Heart left ventricle (tissue), 16 donors: ENCODE data around the gene USH1G. TPM values are rescaled to one million over a fixed set of nuclear protein-coding genes. Genes with fewer than 3 reads are reported as not detected.

Experiments
- ATAC-seq, 4 donors: fragments of 200-7000 bp; cut with Tn5 transposase; one replicate each; pipeline ENCODE4 v1.9.1; 2020 to 2022; ENCODE audit warnings: moderate library complexity in 4 of 4, mild to moderate bottlenecking in 3 of 4, moderate number of reproducible peaks in 1 of 4
- DNase-seq, 5 donors: peaks; one replicate each; pipeline ENCODE4 v3.0.0-alpha.2; 2020
- H3K27ac ChIP-seq, 12 donors: fragments of 200-600 bp; sonication (generic) in 4 of 12; one replicate each; pipeline versions ENCODE4 v1.5.0 to v1.8.0; 2016 to 2022; ENCODE audit warnings: mild to moderate bottlenecking in 2 of 12
- H3K27me3 ChIP-seq, 9 donors: fragments of 200-600 bp; sonication (generic) in 2 of 9; one replicate each; pipeline versions ENCODE4 v1.5.1 to v1.8.0; 2016 to 2022; ENCODE audit warnings: mild to moderate bottlenecking in 3 of 9
- H3K36me3 ChIP-seq, 9 donors: fragments of 200-600 bp; sonication (generic) in 2 of 9; one replicate each; pipeline versions ENCODE4 v1.5.0 to v1.8.0; 2018 to 2022; ENCODE audit warnings: mild to moderate bottlenecking in 2 of 9
- H3K4me1 ChIP-seq, 12 donors: fragments of 200-600 bp; sonication (generic) in 4 of 12; one replicate each; pipeline versions ENCODE4 v1.5.0 to v1.8.0; 2016 to 2022; ENCODE audit warnings: mild to moderate bottlenecking in 3 of 12
- H3K4me3 ChIP-seq, 12 donors: fragments of 200-600 bp; sonication (generic) in 4 of 12; one replicate each; pipeline versions ENCODE4 v1.5.0 to v1.8.0; 2017 to 2022; ENCODE audit warnings: mild to moderate bottlenecking in 9 of 12, moderate library complexity in 4 of 12
- H3K9me3 ChIP-seq, 12 donors: fragments of 200-600 bp; sonication (generic) in 4 of 12; one replicate each; pipeline versions ENCODE4 v1.5.0 to v1.8.0; 2016 to 2022; ENCODE audit warnings: mild to moderate bottlenecking in 1 of 12
- POLR2A ChIP-seq, 2 donors: fragments of 450-650 bp; IDR thresholded peaks; one replicate each; pipeline ENCODE4 v1.6.1; 2017; ENCODE audit warnings: antibody characterized with exemption in 2 of 2, mild to moderate bottlenecking in 2 of 2, moderate library complexity in 2 of 2
- WGBS, 4 donors: extraction: QIAGEN DNeasy Blood & Tissue Kit in 2 of 4; methylation state at CpG; one replicate each; pipeline versions ENCODE4 v1.1.5 to v1.1.7; 2013 to 2018; 5-methylcytosine and 5-hydroxymethylcytosine counted together
- intact Hi-C, 10 donors: fragments of 100-400 bp; cut with DNase I; formaldehyde crosslinking; loops; one replicate each; pipeline versions ENCODE4 v1.11.1 to v1.14.2; 2022
- polyA plus RNA-seq, 2 donors: library from polyadenylated mRNA; stranded (reverse); fragments of 200-250 nt; gene quantifications; one replicate each; pipeline ENCODE4 v1.2.3, GENCODE V29; 2013
- total RNA-seq, 9 donors: library from RNA; depleted of rRNA in 2 of 9; stranded (reverse); fragments of >200 nt in 2 of 9; fragmentation: NEBNext Ultra II Directional in 3 of 9; extraction: Animal tissue kit (Norgen Biotek cat#: 25700) in 3 of 9; gene quantifications; one replicate each; pipeline versions ENCODE4 v1.1.0 to v1.2.4, GENCODE V29; 2016 to 2023
- TF ChIP-seq, protein P1 (sequence below), 12 donors: fragments of 200-600 bp; sonication (generic) in 4 of 12; IDR thresholded peaks; one replicate each; pipeline versions ENCODE4 v1.5.0 to v1.8.0; 2018 to 2022; ENCODE audit warnings: antibody characterized with exemption in 12 of 12, mild to moderate bottlenecking in 5 of 12
- donor health status: ischemic (EF 13 %, LVEDD 7.1; RV severe dilation, severe dysfunction).
- donor health status: healthy with polysubstance abuse.
- donor health status: DM: no; HTN: yes; CAD: no.
- donor health status: DM: no; HTN: no; CAD: no.
- donor health status: ischemic (EF 25% LVEDD 6.9; RV normal size, moderate dysfunction).
- donor health status: ischemic (EF 25% LVEDD 5.7; RV mildly dilated, moderate dysfunction).
- donor health status: healthy.
- donor health status: DM: yes; HTN: yes; CAD: no.
- donor health status: ischemic (EF 35%, LVEDD 5.7; RV mildly dilated, moderate dysfunction).
- donor health status: nonischemic (EF 11% LVEDD 7.7; RV severe dilation, severe dysfunction).
- donor health status: DM: yes; HTN: yes; CAD: no.
- donor health status: PGD.
- donor health status: ischemic (EF 29% LVEDD 5.4; RV normal size, mild dysfunction).
- donor health status: nonischemic (EF 23%, LVEDD 6.1; RV moderate dilation, normal function).

Gene USH1G
- total and polyA plus RNA-seq, 11 donors: not detected

DNA sequence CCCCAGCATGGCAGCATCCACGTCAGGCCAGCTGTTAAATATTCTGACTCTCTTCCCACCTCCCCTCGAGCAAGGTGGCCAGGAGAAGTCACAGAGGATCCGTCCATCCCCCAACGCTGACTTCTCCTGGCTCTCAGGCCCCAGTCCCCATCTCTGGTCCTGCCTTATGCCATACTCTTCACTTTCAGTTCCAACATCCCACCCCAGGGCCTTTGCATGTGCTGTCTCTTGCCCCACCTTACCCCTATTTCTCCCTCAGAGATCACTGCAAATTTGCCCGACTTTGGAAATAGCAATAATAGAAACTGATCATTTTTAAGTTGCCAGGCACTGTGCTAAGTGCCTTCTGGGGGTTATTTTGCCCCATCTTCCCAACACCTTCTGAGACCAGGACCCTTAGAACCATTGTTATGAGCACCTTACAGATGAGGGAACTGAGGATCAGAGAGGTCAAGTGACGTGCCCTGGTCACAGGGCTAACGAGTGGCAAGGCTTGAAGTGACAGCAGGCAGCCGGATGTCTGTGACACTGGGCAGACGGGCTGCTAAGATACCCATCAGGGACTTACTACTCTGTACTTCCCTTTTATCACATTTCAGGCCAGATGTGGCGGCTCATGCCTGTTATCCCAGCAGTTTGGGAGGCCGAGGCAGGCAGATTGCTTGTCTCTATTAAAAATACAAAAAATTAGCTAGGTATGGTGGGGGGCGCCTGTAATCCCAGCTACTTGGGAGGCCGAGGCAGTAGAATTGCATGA lies 31.8 kb upstream of the USH1G start:
- 74 to 83% (median 77%) methylated on average over 13 of the region's 13 CpGs for WGBS, 4 donors
- Histone ChIP-seq H3K4me1 (no peaks in the 10 kb centered on the region), H3K9me3 (no peaks in the 10 kb centered on the region), H3K36me3 (peaks cover 0 to 22% (median 0%) of the 10 kb centered on the region in 9 donors), H3K27ac (no peak overlapping the region), H3K27me3 (peaks cover 0 to 5% (median 0%) of the 10 kb centered on the region in 9 donors), H3K4me3 (no peak overlapping the region)
- no peak for DNase-seq
- no peak for ATAC-seq
- TF ChIP-seq, protein P1, sequence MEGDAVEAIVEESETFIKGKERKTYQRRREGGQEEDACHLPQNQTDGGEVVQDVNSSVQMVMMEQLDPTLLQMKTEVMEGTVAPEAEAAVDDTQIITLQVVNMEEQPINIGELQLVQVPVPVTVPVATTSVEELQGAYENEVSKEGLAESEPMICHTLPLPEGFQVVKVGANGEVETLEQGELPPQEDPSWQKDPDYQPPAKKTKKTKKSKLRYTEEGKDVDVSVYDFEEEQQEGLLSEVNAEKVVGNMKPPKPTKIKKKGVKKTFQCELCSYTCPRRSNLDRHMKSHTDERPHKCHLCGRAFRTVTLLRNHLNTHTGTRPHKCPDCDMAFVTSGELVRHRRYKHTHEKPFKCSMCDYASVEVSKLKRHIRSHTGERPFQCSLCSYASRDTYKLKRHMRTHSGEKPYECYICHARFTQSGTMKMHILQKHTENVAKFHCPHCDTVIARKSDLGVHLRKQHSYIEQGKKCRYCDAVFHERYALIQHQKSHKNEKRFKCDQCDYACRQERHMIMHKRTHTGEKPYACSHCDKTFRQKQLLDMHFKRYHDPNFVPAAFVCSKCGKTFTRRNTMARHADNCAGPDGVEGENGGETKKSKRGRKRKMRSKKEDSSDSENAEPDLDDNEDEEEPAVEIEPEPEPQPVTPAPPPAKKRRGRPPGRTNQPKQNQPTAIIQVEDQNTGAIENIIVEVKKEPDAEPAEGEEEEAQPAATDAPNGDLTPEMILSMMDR (IDR thresholded peaks at IDR 0.05): no peak
- no peak for TF ChIP-seq POLR2A (IDR thresholded peaks at IDR 0.05)
- intact Hi-C loops: loop anchor here in 6 of 10 donors (5.0 to 10.0 kb wide), 4 partner anchors 152 to 213 kb away; partner anchors contain the start of gene ARMC7 (in 1 of the 6)

DNA sequence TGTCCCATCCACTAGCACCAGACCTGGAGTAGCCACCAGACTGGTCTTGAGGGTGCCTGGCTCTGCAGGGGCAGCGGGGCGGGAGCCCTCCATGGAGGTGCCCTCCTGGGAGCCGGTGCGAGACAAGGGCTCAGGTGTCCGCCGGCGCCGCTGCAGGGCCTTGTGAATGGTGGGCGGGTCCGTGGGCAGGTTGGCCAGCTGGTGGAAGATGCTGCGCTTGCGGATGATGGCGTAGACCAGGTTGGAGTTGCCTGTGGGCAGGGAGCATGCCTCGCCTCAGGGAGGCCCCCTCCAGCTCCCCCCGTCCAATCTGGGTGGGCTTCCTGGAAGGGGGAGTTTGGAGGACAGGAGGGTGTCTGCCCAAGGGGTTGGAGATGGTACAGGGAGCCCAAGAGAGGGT lies 31.1 kb upstream of the USH1G start:
- 92 to 94% (median 92%) methylated on average over 14 to 15 of the region's 15 CpGs for WGBS, 4 donors

DNA sequence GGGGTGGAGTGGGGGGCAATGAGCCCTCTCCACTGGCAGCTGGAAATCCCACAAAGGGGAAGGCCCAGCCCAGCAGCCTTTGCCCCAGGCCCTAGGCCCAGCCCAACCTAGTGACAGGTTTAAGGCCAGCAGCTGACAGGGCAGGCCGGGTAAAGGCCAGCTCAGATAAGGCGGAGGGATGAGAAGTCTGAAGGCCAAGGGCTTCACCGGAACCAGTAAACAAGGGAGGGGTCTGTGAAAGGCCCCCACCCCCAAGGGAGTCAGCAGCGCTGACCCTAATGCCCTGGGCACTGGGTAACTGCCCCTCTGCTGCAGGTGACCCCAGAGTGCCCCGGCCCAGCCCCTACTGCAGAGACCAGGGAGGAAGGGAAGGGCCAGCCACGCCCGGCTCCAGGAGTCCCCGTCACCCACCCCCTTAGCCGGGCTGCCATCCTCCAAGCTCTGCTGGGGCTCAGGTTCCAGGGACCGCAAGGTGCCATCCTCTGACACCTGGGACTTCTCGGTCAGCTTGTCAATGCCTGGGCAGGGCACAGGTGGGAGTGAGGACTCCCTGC lies 30.2 kb upstream of the USH1G start:
- H3K27ac ChIP-seq: no peak overlapping the region
- no peaks in the 10 kb centered on the region for H3K9me3 ChIP-seq
- H3K27me3 ChIP-seq: peaks cover 0 to 5% (median 0%) of the 10 kb centered on the region in 9 donors
- DNase-seq (no peak), ATAC-seq (no peak)
- TF ChIP-seq, protein P1 (IDR thresholded peaks at IDR 0.05): no peak
- no peak for TF ChIP-seq POLR2A (IDR thresholded peaks at IDR 0.05)
- H3K4me1 ChIP-seq: no peaks in the 10 kb centered on the region
- H3K36me3 ChIP-seq: peaks cover 0 to 22% (median 0%) of the 10 kb centered on the region in 9 donors
- intact Hi-C loops: loop anchor here in 1 of 10 donors (10.0 kb wide), 1 partner anchor 158 kb away; no protein-coding TSS in a partner anchor
- no peak overlapping the region for H3K4me3 ChIP-seq
- 69 to 88% (median 81%) methylated on average over 8 to 11 of the region's 11 CpGs for WGBS, 4 donors

More for the DNA sequence above, 31.1 kb upstream of the USH1G start:
- TF ChIP-seq POLR2A (IDR thresholded peaks at IDR 0.05): no peak
- Histone ChIP-seq H3K27ac (no peak overlapping the region), H3K4me1 (no peaks in the 10 kb centered on the region), H3K36me3 (peaks cover 0 to 22% (median 0%) of the 10 kb centered on the region in 9 donors), H3K9me3 (no peaks in the 10 kb centered on the region), H3K4me3 (no peak overlapping the region), H3K27me3 (peaks cover 0 to 5% (median 0%) of the 10 kb centered on the region in 9 donors)
- DNase-seq: no peak
- ATAC-seq: no peak
- intact Hi-C loops: loop anchor here in 1 of 10 donors (10.0 kb wide), 1 partner anchor 159 kb away; no protein-coding TSS in a partner anchor

DNA sequence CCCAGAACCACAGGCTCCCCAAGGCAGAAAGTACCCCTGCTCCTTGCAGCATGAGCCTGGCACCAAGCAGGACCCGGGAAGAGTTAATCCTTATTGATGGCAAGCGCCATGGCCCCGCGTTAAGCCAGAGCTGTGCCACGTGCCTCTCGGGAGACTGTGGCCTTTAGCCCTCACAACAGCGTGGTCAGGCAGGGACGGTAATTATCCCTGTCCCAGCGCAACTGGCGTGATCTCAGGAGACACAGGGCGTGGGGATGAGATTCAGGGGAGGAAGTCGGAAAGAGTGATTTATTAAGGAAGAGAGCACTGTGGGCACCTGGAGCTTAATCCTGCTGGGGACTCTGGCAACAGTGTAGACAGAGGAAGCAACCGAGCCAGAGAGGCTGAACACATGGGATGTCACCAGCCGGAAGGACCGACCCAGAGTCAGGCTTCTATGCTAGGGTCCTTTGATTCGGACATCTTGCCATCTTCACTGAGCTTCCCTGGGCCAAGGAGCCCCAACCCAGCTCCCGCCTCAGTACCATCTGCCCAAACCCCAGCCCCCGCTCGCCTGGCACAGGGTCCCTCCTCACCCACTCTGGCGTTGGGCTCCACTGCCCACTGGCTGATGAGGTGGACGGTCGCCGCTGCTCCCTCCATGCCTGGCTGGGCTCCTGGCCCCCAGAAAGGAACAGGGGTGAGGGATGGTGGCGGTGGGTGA lies 29.5 kb upstream of the USH1G start:
- TF ChIP-seq, protein P1 (IDR thresholded peaks at IDR 0.05): no peak
- TF ChIP-seq POLR2A (IDR thresholded peaks at IDR 0.05): no peak
- Histone ChIP-seq H3K4me3 (no peak overlapping the region), H3K27ac (no peak overlapping the region), H3K4me1 (no peaks in the 10 kb centered on the region), H3K36me3 (peaks cover 0 to 22% (median 0%) of the 10 kb centered on the region in 9 donors), H3K9me3 (no peaks in the 10 kb centered on the region), H3K27me3 (peaks cover 0 to under 1% (median 0%) of the 10 kb centered on the region in 9 donors)
- ATAC-seq (no peak), DNase-seq (no peak)
- 69 to 82% (median 80%) methylated on average over 23 to 24 of the region's 24 CpGs for WGBS, 4 donors
- intact Hi-C loops: loop anchor here in 1 of 10 donors (10.0 kb wide), 1 partner anchor 158 kb away; no protein-coding TSS in a partner anchor
